Peyer's patch (tissue), 4 donors: Measurements from ENCODE around the gene PARD6A.

Experiments used
- CTCF ChIP-seq, 6 experiments: fragments of 450-650 bp in 4 of 6; fragments of 200-600 bp in 2 of 6; sonication (generic) in 1 of 6; IDR thresholded peaks; one replicate each; pipeline ENCODE4 v1.5.1; 2017 to 2019; ENCODE audit warnings: antibody characterized with exemption in 6 of 6, mild to moderate bottlenecking in 3 of 6, moderate library complexity in 1 of 6
- POLR2A ChIP-seq, 2 donors: fragments of 450-650 bp; IDR thresholded peaks; one replicate each; pipeline ENCODE4 v1.5.1; 2017; ENCODE audit warnings: antibody characterized with exemption in 2 of 2, mild to moderate bottlenecking in 2 of 2, moderate library complexity in 2 of 2

- no peak for TF ChIP-seq POLR2A (IDR thresholded peaks at IDR 0.05)
- no peak for TF ChIP-seq CTCF (IDR thresholded peaks at IDR 0.05)
Observed at GRCh38 chr16:67669499-67670101, 8.8 kb downstream of the PARD6A start.
